Psoas muscle (tissue), 8 donors: ENCODE results near the gene FBXO48. TPM values are rescaled to one million over a fixed set of nuclear protein-coding genes. Genes with fewer than 3 reads are reported as not detected.

Experiments
- ATAC-seq, 4 donors: fragments of 200-7000 bp; cut with Tn5 transposase; one replicate each; pipeline ENCODE4 v1.9.1; 2020; ENCODE audit warnings: moderate library complexity in 3 of 4, mild to moderate bottlenecking in 2 of 4
- DNase-seq, 2 donors: peaks; one replicate each; pipeline ENCODE4 v3.0.0-alpha.2; 2020
- H3K27ac ChIP-seq: fragments of 200-600 bp; one replicate; pipeline ENCODE4 v1.8.0; 2022
- H3K27me3 ChIP-seq, 3 donors: fragments of 200-600 bp in 1 of 3; one replicate each; pipeline versions ENCODE4 v1.6.1 to v1.8.0; 2013 to 2022; ENCODE audit warnings: low read length in 2 of 3, mild to moderate bottlenecking in 2 of 3, moderate library complexity in 1 of 3; ENCODE audit not compliant: insufficient read depth in 3 of 3
- H3K36me3 ChIP-seq, 2 donors: fragments of 200-600 bp in 1 of 2; one replicate each; pipeline versions ENCODE4 v1.6.1 to v1.8.0; 2013 to 2022; ENCODE audit warnings: low read depth in 1 of 2, mild to moderate bottlenecking in 1 of 2, moderate library complexity in 1 of 2; ENCODE audit not compliant: insufficient read depth in 1 of 2
- H3K4me1 ChIP-seq: fragments of 200-600 bp; one replicate; pipeline ENCODE4 v1.8.0; 2022
- H3K4me3 ChIP-seq: fragments of 200-600 bp; one replicate; pipeline ENCODE4 v1.8.0; 2022; ENCODE audit warnings: mild to moderate bottlenecking
- H3K9me3 ChIP-seq: fragments of 200-600 bp; one replicate; pipeline ENCODE4 v1.8.0; 2022
- CTCF ChIP-seq: fragments of 200-600 bp; IDR thresholded peaks from one replicate; pipeline ENCODE4 v1.8.0; 2022; ENCODE audit warnings: antibody characterized with exemption
- WGBS, 3 donors: extraction: QIAGEN DNeasy Blood & Tissue Kit; methylation state at CpG; one replicate each; pipeline versions ENCODE4 v1.1.6 to v1.1.7; 2013; 5-methylcytosine and 5-hydroxymethylcytosine counted together
- intact Hi-C, 2 donors: fragments of 100-400 bp; cut with DNase I; formaldehyde crosslinking; loops; one replicate each; pipeline versions ENCODE4 v1.11.0 to v1.14.2; 2022
- polyA plus RNA-seq, 3 donors: library from polyadenylated mRNA; stranded (reverse); fragments of 200-250 nt; gene quantifications; one replicate each; pipeline ENCODE4 v1.2.3, GENCODE V29; 2013
- total RNA-seq, 4 donors: library from RNA; stranded (reverse); fragmentation: NEBNext Ultra II Directional in 2 of 4; extraction: Animal tissue kit (Norgen Biotek cat#: 25700) in 2 of 4; gene quantifications; one replicate each; pipeline versions ENCODE4 v1.2.1 to v1.2.4, GENCODE V29; 2021 to 2023
- donor health status: healthy with polysubstance abuse.
- donor health status: DM: no; HTN: no; CAD: no; lungs with moderate emphysema.
- donor health status: Bipolar disorder and iron deficiency.
- donor health status: healthy.
- donor health status: DM: yes; HTN: yes; CAD: no.
- donor health status: DM: no; HTN: no; CAD: no.
- donor health status: DM: no; HTN: no; CAD: no.
- donor health status: DM: yes; HTN: yes; CAD: no.

Gene FBXO48
- total and polyA plus RNA-seq, 7 donors = 0.57 to 4.3 (median 0.97) TPM

- H3K4me3 ChIP-seq = no peak overlapping the region
- H3K27ac ChIP-seq = no peak overlapping the region
- no peaks in the 10 kb centered on the region for H3K36me3 ChIP-seq
- no peaks in the 10 kb centered on the region for H3K9me3 ChIP-seq
- TF ChIP-seq CTCF = no peak
- ATAC-seq (no peak), DNase-seq (no peak)
- peaks cover 0 to 2% (median 0%) of the 10 kb centered on the region in 3 donors for H3K27me3 ChIP-seq
- H3K4me1 ChIP-seq = no peaks in the 10 kb centered on the region
- intact Hi-C loops = no loop called here
- whole genome bisulfite sequencing, 3 donors = 28 to 89% (median 33%) methylated on average over 1 of the region's 1 CpG
Measured at GRCh38 chr2:68417926-68418325, 49.2 kb downstream of the FBXO48 start.

GRCh38 chr2:68416081-68416675 lies 50.9 kb downstream of the FBXO48 start:
- no peaks in the 10 kb centered on the region for H3K36me3 ChIP-seq
- peaks cover 0 to under 1% (median 0%) of the 10 kb centered on the region in 3 donors for H3K27me3 ChIP-seq
- no peak overlapping the region for H3K4me3 ChIP-seq
- H3K9me3 ChIP-seq = no peaks in the 10 kb centered on the region
- ATAC-seq = no peak
- no peaks in the 10 kb centered on the region for H3K4me1 ChIP-seq
- 93 to 96% (median 95%) methylated on average over 9 of the region's 9 CpGs for WGBS, 3 donors
- no peak overlapping the region for H3K27ac ChIP-seq
- no peak for TF ChIP-seq CTCF
- DNase-seq = no peak
- intact Hi-C loops = no loop called here

- no peak for DNase-seq
- ATAC-seq = no peak
- intact Hi-C loops = no loop called here
- H3K27ac ChIP-seq = no peak overlapping the region
- no peaks in the 10 kb centered on the region for H3K9me3 ChIP-seq
- H3K27me3 ChIP-seq = no peaks in the 10 kb centered on the region
- no peaks in the 10 kb centered on the region for H3K36me3 ChIP-seq
- no peaks in the 10 kb centered on the region for H3K4me1 ChIP-seq
- TF ChIP-seq CTCF = no peak
- H3K4me3 ChIP-seq = no peak overlapping the region
Measured at GRCh38 chr2:68415521-68415920, 51.6 kb downstream of the FBXO48 start.

- no peak overlapping the region for H3K4me3 ChIP-seq
- no peak for ATAC-seq
- intact Hi-C loops = no loop called here
- no peaks in the 10 kb centered on the region for H3K27me3 ChIP-seq
- H3K4me1 ChIP-seq = no peaks in the 10 kb centered on the region
- WGBS, 3 donors = 47 to 52% (median 50%) methylated on average over 3 of the region's 3 CpGs
- TF ChIP-seq CTCF = no peak
- no peaks in the 10 kb centered on the region for H3K9me3 ChIP-seq
- DNase-seq = no peak
- H3K27ac ChIP-seq = no peak overlapping the region
- no peaks in the 10 kb centered on the region for H3K36me3 ChIP-seq
Measured at GRCh38 chr2:68414876-68415275, 52.2 kb downstream of the FBXO48 start.

GRCh38 chr2:68414452-68414851 lies 52.6 kb downstream of the FBXO48 start:
- no peak for TF ChIP-seq CTCF
- Histone ChIP-seq H3K9me3 (no peaks in the 10 kb centered on the region), H3K27me3 (no peaks in the 10 kb centered on the region), H3K27ac (no peak overlapping the region), H3K4me1 (no peaks in the 10 kb centered on the region), H3K4me3 (no peak overlapping the region), H3K36me3 (no peaks in the 10 kb centered on the region)
- DNase-seq (no peak), ATAC-seq (no peak)
- intact Hi-C loops = no loop called here
